ENCODE data around the gene FAM114A2.
"Not testable (repeated sequence)": the region's sequence is repeated elsewhere in the genome, so short reads cannot be mapped to it uniquely, and the experiment has no call there.

FAM114A2 gene

DNA sequence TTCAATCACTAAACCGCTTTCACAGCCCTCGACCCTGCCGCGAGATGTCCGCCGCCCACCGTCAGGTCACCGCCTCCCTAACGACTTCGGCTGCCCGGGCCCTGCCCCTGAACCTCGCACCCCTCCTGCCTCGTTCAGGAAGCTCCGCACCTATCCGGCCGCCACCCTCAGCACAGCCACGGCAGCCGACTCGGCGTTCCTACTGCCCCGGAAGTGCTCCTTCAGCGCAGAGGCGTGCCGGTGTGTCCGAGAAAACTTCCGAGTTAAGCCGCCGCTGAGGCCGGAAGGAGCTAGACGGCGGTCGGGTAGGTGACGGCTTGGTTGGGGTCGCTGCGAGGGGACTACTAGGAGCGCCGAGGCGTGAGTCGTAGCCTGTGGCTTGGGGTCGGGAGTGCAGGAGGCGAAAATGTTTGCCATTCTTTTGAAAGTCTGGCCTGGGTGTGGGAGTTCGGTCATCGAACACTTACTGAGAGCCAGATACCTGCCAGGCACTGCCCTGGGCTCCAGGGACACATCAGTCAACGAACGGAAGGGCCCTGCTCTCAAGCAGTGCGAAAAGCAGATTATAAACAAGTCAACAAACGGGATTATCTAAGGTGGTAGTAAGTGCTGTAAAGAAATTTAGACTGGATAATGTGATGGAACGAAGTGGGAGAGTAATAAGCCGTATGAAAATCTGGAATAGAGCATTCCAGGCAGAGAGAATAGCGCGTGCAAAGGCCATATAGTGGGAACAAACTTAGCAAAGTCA is at the start of gene FAM114A2, which contains the start of gene MFAP3:
Gene FAM114A2, minus strand, starts transcription at position 204 of the 751 bp plus-strand sequence. CDS start 3,957 bp downstream, outside the sequence.
Gene MFAP3, plus strand, starts transcription at position 261 of the 751 bp plus-strand sequence. CDS start 10,756 bp downstream, outside the sequence.
- peak; percentile 83 for DNase-seq

DNA sequence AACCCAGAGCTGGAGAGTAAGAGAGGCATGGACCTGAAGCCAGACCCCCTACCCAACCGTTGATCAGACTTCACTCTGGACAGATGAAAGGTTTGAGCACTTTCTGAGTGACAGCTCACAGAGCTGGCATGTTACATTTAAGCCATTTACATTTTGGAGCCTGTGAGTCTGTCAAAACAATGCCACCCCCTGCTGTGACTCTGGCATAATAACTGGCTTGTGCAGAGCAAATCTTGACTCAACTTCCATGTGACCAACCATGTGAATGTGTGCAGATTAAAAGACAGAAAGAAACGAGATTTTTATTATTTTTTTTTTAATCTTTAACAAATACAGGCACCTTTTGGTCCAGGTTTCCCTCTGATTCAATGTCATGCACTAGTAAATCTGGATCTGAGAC is 48.5 kb upstream of the FAM114A2 start:
- DNase-seq: peak; percentile 49

DNA sequence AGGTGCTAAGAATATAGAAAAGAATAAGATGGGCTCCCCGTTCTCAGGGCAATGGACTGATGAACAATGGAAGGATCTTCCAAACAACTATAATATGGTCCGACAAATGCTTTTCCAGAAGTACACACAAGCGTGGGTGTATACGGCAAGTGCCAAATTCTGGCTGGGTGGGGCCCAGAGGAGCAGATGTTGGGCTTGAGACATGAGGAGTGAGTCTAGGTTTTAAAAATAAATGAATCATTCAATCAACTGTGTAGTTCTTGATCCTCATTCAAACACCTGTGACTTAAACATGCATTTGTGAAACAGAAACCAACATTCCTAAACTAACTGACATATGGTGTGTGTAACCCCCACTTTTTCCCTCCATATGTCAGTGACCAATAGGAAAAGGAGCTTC is 47.9 kb upstream of the FAM114A2 start:
- peak; percentile 75 for DNase-seq

DNA sequence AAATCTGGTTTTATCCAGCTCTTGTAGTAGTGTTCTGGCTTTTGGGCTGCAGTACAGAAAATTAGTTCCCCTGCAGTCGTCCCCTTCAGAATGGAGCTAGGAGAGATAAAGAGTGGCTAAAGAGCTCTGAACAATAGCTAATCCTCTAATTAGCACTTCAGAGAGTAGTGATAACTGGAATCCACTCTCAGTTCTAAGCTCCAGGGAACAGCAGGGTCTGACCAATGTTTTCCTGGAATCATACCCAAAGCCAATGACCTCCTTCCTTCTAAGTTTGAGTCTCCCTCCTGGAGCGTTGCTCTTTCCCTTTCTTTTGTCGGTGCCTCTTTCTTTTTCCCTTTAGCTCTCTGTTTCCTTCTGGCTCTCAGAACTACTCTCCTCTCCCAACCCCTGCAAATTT is 47.4 kb upstream of the FAM114A2 start:
- no peak for DNase-seq

DNA sequence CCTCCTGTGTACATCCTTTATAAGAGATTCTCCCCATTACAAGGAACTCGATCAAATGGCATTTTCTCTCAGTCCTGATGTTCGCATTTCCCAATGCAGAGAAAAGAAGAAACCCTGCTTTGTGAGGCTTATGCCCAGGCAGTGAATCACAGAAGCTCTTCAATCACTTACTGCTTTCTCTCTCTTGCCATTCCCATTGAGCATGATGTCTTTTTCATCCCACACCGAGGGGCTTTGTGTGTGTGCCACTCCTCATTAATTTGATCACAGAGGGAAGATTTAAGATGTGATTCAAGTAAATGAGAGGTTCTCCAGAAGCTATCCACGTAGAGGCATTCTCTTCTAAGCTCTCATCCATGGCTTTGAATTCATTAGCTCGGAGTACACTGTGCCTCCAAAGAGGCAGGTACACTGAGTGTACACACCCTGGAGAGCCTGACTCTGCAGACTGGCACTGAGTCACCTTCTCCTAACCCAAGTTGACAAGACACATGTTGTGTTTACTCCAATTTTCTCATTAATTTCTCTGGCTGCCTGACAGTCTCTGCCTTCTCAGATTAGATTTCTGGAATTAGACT is 45.4 kb upstream of the FAM114A2 start:
- DNase-seq: no peak

DNA sequence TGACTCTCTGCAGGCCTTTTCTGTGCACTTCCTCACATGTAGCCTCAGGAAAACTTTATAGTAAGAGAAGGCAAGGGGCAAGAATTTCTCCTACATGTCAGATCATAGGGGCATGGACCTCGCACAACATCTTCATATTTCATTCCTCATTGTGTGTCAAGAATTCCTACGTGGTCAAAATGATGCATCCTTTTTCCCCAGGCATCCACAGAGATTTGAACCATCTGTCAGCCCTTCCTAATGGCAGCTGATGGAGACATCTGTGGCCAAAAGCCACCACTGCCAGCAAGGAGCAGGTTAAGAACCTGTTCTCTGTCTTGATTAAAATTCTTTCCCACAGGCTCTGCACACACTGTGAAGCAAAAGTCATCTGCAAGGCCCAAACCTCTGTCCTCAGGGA is 42.5 kb upstream of the FAM114A2 start:
- no peak for DNase-seq

DNA sequence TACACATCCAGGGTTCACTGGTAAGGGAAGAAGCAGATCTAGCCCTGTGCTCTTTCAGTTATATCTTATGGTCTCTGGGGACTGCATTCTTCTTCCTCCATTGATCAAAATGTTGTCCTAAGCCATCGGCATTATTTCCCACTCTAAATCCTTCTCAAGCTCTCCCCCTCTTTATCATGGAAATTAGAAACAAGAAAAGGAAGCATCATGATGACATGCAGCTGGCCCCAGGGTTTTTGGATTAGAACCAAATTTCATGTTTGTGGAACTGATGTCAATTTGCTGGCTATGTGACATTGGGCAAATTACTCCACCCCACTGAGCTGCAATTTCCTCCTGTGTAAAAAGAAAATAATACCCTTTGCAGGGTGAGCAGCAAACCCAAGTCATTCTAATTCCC is 39.6 kb upstream of the FAM114A2 start:
- no peak for DNase-seq

DNA sequence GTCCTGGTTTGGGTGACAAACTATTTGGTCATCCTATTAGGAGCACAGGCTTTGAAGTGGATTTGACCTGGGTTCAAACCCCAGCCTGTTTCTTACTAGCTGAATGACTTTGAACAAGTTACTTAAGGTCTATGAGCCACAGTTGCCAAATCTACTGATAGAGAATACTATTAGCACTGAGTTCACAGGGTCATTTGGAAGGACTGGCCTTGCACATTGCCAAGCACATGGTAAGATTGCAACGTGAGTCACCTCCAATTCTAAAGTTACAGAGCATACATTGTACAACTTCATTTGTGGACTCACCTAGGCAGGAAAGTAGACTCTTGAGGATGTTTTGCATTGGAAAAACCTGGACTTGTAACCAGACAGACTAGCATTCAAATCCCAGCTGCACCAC is 39.0 kb upstream of the FAM114A2 start:
- DNase-seq: no peak

DNA sequence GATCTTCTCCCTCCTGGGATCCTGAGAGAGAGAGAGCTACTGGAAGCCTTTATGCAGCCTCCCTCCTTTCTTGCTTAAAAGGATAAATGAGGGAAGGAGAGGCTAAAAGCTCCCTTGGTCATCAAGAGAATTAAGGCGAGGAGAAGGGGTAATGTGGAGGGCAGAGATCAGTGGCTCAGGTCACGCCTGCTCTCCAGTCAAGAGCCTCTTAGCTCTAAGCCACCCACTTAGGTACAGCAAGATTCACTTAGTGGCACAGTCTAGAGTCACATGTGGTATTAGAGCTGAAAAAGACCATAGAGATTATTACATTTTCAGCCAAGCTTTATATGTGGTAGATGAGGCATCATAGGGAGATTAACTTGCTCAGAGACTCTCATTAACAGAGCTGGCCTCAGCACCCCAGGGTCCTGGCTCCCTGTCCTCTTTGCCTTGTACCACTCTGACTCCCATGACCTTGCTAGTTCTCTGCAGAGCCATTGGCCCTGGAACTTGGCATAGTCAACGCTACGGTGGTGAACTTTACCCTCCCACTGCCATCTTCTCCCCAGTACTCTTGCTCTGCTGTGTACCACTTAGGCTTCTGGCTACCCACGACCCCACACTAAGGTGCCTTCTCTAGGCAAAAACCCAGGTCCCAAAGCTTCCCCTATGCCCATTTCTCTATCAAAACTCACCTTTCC is 37.7 kb upstream of the FAM114A2 start:
- DNase-seq: no peak

DNA sequence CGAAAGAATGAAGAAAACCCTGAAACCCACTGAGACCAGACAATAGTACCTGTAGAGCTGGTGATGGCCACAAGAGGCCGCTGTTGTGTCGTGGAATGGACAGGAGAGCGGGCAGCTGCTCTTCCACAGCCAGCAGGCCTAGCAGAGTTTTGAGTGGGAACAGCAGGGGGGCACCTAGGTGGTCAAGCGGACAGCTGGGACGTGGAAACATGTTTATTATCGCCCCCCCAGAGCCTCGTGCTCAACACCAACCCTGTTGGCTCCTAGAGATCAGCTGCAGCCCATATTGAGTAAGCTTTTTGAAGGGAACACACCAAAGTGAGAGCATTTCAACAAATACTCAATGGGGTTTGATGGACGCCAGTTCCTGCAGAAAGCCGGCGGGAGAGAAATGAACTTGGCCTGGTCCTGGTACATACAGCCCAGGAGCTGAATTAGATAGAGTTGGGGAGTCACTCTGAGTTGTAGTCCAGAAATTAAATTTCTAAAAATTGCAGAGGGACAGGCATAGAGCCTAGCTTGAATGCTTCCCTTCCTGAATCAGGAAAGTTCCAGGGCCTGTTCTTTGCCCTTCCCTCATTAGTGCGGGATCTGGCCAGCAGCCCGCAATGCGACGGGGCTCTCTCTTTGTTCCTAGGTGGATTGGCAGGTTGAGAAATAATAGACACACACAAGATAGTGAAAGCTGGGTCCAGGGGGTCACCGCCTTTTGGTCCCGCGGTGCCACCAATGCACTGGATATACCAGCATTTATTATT is 33.9 kb upstream of the FAM114A2 start:
- peak; percentile 45 for DNase-seq

DNA sequence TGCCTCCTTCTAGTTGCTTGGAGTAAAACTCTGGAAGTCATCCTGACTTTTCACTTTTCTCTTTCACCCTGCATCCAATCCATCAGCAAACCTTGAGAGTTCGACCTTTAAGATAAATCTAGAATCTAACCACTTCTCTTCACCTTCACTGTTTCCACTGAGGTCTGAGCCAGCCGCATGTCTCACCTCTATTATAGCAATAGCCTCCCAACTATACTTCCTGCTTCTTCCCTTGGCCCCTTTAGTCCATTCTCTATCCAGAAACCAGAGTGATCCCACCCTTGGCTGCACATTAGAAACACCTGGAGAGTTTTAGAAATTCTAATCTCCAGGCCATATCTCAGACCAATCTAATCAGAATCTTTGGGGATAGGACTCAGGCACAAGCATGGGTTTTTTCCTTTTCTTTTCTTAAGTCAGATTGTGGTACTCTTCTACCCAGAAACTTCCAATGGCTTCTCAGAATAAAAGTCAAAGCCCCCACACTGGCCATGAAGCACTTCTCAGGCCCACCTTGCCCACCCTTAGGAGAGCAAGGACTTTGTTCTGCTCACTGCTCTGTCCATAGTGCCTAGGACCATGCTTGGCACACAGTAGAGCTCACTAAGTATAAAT is 33.2 kb upstream of the FAM114A2 start:
- DNase-seq: no peak

DNA sequence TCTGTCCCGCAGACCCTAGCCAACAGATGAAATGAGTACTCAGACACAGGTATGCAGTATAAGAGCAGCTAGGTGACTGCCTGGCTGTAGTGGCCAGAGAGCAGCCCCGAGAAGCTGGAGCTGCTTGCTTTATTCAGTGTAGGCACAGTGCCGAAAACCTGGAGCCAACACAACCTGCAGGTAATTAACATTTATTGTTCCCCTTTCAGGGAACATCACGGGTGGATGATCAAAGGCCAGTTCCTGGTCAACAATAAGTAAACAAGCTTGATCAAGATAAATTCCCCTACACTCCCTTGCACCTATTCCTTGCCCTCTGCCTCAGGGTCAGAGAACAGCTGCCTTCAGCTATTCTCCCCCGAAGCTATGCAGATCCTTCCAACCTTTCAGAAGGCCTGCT is 31.1 kb upstream of the FAM114A2 start:
- DNase-seq: not testable (repeated sequence)

DNA sequence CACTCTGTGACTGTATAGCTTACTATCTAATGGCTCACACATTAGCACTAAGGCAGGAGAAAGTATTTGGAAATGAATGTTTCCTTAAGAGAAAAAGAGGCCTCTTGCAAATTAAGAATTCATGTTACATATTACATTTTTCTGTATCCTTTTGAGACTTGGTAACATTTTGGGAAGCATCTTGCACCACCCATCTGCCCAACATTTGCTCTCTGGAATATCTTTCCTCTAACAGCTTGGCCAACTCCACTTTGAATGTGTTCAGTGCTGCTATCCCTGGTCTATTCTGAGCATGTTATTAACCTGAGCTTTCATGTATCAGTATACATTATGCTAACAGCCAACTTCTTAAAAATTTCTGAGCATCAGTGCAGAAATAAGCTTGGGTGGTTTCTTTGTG is 27.3 kb upstream of the FAM114A2 start:
- DNase-seq: no peak

DNA sequence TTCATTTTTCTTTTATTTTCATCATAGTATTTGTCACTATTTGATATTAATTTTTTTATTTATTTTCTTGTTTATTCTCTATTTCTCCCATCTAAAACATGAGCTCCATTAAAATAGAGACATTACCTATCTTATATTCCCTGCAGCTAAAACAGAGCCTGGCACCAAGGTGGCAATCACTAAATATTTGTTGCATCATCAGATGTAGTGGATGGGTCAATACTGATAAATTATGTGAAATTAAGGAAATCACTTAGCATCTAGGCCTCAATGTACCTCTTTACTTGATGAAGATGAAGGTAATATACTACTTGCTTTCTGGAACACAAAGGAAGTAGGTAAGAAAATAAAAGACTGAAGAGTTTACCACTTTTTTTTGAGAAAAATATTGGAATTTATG is 24.7 kb upstream of the FAM114A2 start:
- no peak for DNase-seq

DNA sequence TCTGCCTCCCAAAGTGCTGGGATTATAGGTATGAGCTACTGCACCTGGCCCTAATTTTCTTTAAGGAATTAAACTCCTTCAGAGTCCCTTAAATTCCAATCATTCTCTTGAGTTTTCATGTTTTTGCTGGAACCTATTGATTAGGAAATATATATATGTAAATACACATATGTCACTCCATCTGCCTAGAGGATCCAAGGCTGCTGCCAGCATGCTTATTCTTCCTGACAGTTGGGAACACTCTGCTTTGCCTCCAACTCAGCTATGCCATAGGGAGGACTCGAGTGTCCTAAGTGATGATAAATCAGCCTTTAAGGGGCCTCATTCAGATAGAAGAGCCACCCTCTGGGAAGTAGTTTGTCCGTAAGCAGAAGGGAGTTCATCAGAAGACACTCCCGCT is 21.9 kb upstream of the FAM114A2 start:
- peak; percentile 24 for DNase-seq

DNA sequence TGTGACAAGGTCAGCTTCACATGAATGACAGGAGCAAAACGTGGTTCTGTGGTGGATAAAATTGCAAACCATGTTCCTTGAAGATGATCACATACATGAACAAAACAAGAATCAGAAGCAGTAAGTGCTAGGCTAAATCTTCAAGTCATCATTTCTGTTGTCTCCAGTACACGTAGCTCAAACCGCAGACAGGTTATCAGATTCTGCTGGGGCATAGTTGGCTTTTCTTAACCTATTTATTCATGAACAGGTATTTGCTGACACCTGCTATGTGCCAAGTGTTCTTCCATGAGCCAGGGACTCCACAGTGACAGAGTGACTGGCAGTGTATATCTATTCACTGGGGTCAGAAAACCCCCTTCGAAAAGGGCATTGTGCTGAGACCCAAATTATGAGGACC is 20.9 kb upstream of the FAM114A2 start:
- no peak for DNase-seq

DNA sequence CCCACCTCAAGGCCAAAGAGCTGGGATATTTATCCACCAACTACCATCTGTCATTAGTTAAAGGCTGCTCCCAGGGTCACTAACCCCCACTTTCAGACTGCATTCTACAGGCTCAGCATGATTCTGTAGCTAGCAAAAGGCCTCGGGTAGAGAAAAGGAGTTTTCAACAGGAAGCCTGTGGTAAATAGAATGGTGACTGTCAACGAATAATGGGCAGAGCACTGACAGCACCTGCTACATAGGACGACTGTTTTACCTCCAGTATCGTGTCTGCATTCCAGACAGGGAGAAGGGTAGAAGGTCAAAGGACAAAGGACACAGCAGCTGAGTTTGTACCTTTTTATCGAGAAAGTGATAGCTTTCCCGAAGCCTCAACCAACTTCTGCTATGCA is 20.3 kb upstream of the FAM114A2 start:
- DNase-seq: no peak

DNA sequence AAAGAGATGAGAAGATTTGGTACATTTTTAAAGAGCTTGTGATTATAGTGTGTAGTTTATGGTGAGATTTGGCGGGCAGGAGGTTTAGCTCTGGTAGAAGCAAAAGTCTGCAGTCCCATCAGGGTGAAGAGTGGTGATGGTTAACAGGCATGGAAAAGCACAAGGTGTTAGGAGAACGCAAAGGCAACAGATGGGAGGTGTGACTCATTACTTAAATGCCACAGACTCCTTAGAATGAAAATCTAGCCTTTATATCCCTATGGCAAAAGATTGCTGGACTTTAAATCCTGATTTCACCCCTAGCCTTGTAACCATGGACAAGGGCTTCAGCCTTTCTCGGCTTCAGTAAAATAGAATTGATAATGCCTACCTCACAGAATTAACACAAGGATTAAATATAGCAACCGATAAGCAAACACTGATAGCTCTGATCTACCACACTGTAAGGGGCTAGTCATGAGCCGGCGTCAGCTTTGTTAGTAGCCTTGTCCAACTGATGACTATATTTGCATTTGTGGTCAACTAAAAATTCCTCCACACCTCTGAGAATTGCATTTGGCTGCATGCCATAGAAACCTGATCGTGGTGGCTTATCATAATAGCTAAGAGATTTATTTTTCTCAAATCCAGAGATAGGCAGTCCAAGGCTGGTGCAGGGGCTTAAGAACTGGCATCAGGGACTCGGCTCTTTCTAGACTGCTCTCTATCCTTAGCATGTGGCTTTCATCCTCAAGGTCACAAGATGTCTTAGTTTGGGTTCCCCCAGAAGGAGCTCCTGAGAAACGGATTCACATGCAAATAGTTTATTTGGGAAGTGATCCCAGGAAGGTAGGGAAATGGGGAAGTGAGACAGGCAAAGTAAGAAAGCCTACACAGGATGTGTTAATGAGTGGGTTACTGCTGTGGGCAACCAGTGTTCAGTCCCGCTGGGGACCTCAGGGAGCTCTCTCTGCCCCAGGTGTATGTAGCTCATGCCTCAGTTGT is 19.6 kb upstream of the FAM114A2 start:
- DNase-seq: peak; percentile 32

DNA sequence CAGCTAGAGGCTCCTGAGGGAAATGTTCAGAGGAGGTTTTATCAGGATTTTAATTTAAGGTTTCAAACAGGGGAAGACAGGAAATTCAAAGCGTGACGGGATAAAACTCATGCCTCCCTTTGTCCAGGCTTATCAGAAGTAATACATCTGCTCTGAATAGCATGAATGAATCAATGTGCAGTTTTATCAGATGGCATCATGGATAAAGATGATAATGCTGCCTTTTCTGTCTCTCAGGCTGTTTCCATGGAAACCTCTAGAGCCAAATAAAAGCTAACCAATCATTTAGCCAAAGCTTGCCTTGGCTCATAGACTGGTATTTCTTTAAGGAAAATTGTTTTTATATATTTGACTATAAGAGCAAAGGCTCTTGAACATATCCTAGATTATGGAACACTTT is 16.5 kb upstream of the FAM114A2 start:
- DNase-seq: no peak

DNA sequence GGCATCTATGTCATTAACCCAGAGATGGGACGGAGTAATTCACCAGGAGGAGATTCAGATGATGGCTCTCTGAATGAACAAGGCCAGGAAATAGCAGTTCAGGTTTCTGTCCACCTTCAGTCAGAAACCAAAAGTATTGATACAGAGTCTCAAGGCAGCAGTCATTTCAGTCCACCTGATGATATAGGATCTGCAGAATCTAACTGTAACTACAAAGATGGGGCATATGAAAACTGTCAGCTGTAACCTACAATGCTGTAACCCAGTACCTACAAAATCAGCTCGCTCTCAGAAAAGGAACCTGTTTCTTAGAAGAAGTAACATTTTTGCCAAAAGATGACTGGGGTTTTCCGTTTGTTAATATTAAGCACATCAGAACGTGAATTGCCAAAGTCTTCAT is 14.8 kb upstream of the FAM114A2 start:
- DNase-seq: no peak

DNA sequence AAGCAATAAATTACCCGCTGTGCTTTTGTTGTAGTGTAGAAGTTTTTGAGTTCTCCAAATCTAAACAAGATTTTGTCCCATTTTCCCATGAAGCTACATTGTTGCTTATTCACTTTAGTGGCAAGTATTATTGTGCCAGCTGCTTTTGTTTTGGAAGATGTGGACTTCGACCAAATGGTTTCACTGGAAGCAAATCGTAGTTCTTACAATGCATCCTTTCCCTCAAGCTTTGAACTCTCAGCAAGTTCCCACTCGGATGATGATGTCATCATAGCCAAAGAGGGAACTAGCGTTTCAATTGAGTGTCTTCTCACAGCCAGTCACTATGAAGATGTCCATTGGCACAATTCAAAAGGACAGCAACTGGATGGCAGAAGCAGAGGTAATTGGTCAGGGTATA is 10.9 kb upstream of the FAM114A2 start:
- DNase-seq: no peak

DNA sequence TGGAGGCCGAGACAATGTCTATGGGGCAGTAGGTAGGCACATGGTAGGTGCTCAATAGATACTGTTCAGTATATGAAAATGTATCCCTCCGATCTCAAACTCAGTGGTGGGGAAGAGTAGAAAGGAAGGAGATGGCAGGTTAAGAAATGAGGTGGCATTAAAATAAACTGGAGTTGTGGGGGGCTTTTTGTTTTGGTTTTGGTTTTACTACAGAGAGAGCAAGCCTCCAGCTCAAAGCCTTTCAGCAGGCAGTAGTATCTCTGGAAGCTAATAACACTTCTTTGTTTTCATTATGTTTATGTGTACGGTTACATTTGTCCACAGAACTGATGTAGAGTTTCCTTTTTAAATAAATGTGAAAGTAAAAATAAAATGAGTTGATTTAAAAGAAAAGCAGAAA is 8.6 kb upstream of the FAM114A2 start:
- DNase-seq: no peak

Data from NCI-H2171 treated with DMSO at 0.1 percent for 48 hours (cell line).